Calu3 (cell line): Measurements from ENCODE around the gene TMEM176B. TPM values are rescaled to one million over a fixed set of nuclear protein-coding genes. Genes with fewer than 3 reads are reported as not detected.

ENCODE experiments used
- BruUV-seq: library from RNA; stranded (reverse); fragments of 400-500 nt; replicated peaks from 2 replicates; lab custom pipeline; 2021; lab: Mats Ljungman, UMichigan
- CTCF ChIA-PET: fragments of 300-600 bp; sonication (Branson Sonifier 250); formaldehyde crosslinking; loops from one replicate; lab custom pipeline; 2022; ENCODE audit warnings: antibody characterized with exemption; lab: Charles Lee
- DNase-seq: peaks from one replicate; pipeline ENCODE4 v3.0.0; 2022
- H3K27ac Mint-ChIP-seq: one replicate; pipeline ENCODE4 v1.8.0; 2022; ENCODE audit warnings: mixed read lengths; ENCODE audit not compliant: unreplicated experiment
- H3K27me3 Mint-ChIP-seq: one replicate; pipeline ENCODE4 v1.8.0; 2022; ENCODE audit warnings: mixed read lengths; ENCODE audit not compliant: unreplicated experiment
- H3K36me3 Mint-ChIP-seq: one replicate; pipeline ENCODE4 v1.8.0; 2022; ENCODE audit warnings: mild to moderate bottlenecking, moderate library complexity, mixed read lengths; ENCODE audit not compliant: insufficient read depth, unreplicated experiment
- H3K4me1 Mint-ChIP-seq: one replicate; pipeline ENCODE4 v1.8.0; 2022; ENCODE audit warnings: mild to moderate bottlenecking, low read depth, mixed read lengths; ENCODE audit not compliant: unreplicated experiment
- H3K4me3 Mint-ChIP-seq: one replicate; pipeline ENCODE4 v1.8.0; 2022; ENCODE audit warnings: mild to moderate bottlenecking, low read depth, moderate library complexity, mixed read lengths; ENCODE audit not compliant: unreplicated experiment
- H3K9me3 Mint-ChIP-seq: one replicate; pipeline ENCODE4 v1.8.0; 2022; ENCODE audit warnings: low read depth, mixed read lengths; ENCODE audit not compliant: unreplicated experiment
- CTCF ChIP-seq: fragments of 200-600 bp; IDR thresholded peaks from one replicate; pipeline ENCODE4 v1.8.0; 2022; ENCODE audit warnings: antibody characterized with exemption; ENCODE audit not compliant: unreplicated experiment
- intact Hi-C: fragments of 100-400 bp; cut with micrococcal nuclease; formaldehyde crosslinking; loops from one replicate; pipeline ENCODE4 v1.10.0; 2022; ENCODE audit not compliant: unreplicated experiment
- total RNA-seq: library from RNA; stranded (reverse); gene quantifications from 2 replicates; pipeline ENCODE4 v1.2.3, GENCODE V29; 2022

Gene TMEM176B
- total RNA-seq, 1 experiment from 2014 or later = 3.1 TPM

DNA sequence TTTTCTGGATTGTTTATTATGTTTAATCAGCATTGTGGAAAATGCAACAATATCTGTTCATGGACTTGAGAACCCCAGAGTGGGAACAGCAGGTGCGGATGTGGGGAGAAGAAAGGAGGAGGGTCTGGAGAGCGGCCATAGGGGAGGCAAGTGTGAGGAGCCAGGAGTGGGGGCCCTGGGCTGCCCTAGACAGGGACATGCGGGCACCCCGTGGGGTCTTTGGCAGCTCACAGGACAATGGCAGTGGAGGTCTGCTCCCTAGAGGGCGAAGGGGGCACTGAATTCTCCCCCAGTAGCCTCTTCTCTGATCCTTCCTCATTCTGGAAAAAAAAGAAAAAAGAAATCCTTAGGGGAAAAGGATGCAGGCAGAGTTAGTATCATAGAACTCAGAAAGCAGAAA lies 8.9 kb downstream of the TMEM176B start:
- intact Hi-C loops = no loop called here

GRCh38 chr7:150790416-150791075 lies 9.6 kb downstream of the TMEM176B start:
- no peak for TF ChIP-seq CTCF
- CTCF ChIA-PET = no interaction called here
- no peaks in the 10 kb centered on the region for H3K36me3 Mint-ChIP-seq

More for the DNA sequence above, 8.9 kb downstream of the TMEM176B start:
- H3K4me3 Mint-ChIP-seq = no peak overlapping the region
- no peak for DNase-seq
- no peaks in the 10 kb centered on the region for H3K36me3 Mint-ChIP-seq
- H3K9me3 Mint-ChIP-seq = no peaks in the 10 kb centered on the region
- H3K27ac Mint-ChIP-seq = no peak overlapping the region
- peaks cover 20% of the 10 kb centered on the region for H3K27me3 Mint-ChIP-seq
- H3K4me1 Mint-ChIP-seq = no peaks in the 10 kb centered on the region
- no peak for TF ChIP-seq CTCF
- CTCF ChIA-PET = no interaction called here
- BruUV-seq = no TSS peak

GRCh38 chr7:150788474-150789269 lies 11.5 kb downstream of the TMEM176B start:
- H3K27ac Mint-ChIP-seq = no peak overlapping the region
- intact Hi-C loops = loop anchor here (10.0 kb wide), 1 partner anchor 196 kb away; no protein-coding TSS in a partner anchor
- no TSS peak for BruUV-seq
- H3K4me1 Mint-ChIP-seq = no peaks in the 10 kb centered on the region
- peaks cover 20% of the 10 kb centered on the region for H3K27me3 Mint-ChIP-seq
- CTCF ChIA-PET = no interaction called here
- TF ChIP-seq CTCF = no peak
- H3K9me3 Mint-ChIP-seq = no peaks in the 10 kb centered on the region
- DNase-seq = no peak
- no peak overlapping the region for H3K4me3 Mint-ChIP-seq
- H3K36me3 Mint-ChIP-seq = no peaks in the 10 kb centered on the region

More at GRCh38 chr7:150790416-150791075, 9.6 kb downstream of the TMEM176B start:
- Mint-ChIP-seq H3K4me3 (no peak overlapping the region), H3K9me3 (no peaks in the 10 kb centered on the region), H3K27me3 (peaks cover 20% of the 10 kb centered on the region), H3K4me1 (no peaks in the 10 kb centered on the region), H3K27ac (no peak overlapping the region)
- intact Hi-C loops = no loop called here
- no peak for DNase-seq
- no TSS peak for BruUV-seq

- no peaks in the 10 kb centered on the region for H3K36me3 Mint-ChIP-seq
- CTCF ChIA-PET = interaction anchor here (0.5 to 0.6 kb wide), 2 partner anchors 74 to 121 kb away, joined by 3 to 4 read pairs; no protein-coding TSS in a partner anchor
- intact Hi-C loops = loop anchor here (10.0 kb wide), 1 partner anchor 197 kb away; no protein-coding TSS in a partner anchor
- no peaks in the 10 kb centered on the region for H3K4me1 Mint-ChIP-seq
- H3K27me3 Mint-ChIP-seq = peaks cover 20% of the 10 kb centered on the region
- H3K9me3 Mint-ChIP-seq = no peaks in the 10 kb centered on the region
- no peak overlapping the region for H3K4me3 Mint-ChIP-seq
- BruUV-seq = no TSS peak
- TF ChIP-seq CTCF = no peak
- H3K27ac Mint-ChIP-seq = no peak overlapping the region
- no peak for DNase-seq
These were observed 12.6 kb downstream of the TMEM176B start for GRCh38 chr7:150787321-150788281.
